ENCODE data around the gene PODXL.
"Not testable (repeated sequence)": the region's sequence is repeated elsewhere in the genome, so short reads cannot be mapped to it uniquely, and the experiment has no call there.

Gene PODXL

DNA sequence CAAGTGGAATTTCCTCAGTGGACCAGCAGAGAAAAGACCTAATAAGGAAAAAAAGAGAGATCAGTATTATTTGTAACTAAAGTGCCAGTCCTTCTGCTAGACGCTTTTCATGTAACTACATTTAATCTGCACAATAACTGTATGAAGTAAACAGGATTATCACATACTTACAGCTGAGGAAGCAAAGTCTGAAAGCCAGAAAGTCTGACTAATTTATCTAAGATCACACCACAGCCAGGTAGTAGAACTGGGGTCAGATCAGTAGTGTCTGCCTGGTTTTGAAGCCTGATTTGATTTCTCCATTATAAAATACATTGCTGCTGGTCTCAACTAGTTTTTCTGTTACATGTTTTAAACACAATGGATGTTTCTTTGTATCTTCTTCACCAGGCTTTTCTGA lies 69.2 kb downstream of the PODXL start:
- DNase-seq, result no peak

DNA sequence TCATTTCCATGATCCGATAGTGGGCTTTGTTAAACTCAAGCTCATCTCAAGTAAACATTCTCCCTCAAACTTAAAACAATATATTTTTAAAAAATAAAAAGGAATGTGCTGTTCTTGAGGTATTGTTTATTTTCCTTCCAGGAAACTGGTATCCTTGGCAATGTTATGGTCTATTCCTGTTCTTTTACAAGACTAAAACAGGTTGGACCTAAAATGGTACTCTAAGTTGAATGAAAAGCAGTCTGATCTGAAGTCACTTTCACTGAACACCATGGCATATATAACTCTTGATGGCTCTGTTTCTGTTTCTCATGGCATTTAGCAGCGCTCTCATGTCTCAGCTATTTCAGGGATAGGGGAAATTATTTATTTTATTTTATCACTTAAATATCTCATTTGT lies 70.1 kb downstream of the PODXL start:
- no peak for DNase-seq

DNA sequence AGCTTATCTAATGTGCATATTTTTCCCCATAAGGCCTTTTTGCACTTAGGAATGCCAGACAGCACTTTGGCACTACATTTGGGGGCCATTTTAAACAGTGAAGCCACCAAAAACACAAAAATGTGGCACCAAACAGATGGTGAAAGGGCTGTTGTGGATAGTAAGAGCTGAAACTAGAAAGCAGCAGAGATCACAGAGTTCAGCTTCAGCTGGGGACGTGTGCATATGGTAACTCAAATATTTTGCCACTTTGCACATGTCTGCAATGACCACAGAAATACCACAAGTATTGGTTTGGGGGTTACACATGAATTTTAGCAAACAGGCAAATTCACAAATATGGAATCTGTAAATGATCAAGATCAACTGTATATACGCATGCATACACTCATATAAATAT lies 72.8 kb downstream of the PODXL start:
- DNase-seq, result no peak

DNA sequence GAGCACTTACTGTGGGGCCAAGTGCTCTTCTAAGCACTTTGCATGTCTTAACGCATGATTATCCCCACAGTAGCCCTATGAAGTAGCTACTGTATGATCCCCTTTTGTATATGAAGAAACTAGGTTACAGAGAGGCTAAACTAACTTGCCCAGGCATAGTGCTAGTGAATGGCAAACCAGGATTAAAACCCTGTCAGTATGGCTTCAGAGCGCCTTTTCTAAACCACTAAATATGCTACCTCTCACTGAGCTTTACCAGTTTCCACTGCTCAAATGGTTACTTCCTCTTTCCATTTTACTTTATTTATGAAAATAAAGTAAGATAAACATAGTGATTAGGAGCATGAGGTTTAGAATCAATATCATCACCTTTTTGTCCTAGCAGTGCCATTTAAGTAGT lies 73.6 kb downstream of the PODXL start:
- no peak for DNase-seq

DNA sequence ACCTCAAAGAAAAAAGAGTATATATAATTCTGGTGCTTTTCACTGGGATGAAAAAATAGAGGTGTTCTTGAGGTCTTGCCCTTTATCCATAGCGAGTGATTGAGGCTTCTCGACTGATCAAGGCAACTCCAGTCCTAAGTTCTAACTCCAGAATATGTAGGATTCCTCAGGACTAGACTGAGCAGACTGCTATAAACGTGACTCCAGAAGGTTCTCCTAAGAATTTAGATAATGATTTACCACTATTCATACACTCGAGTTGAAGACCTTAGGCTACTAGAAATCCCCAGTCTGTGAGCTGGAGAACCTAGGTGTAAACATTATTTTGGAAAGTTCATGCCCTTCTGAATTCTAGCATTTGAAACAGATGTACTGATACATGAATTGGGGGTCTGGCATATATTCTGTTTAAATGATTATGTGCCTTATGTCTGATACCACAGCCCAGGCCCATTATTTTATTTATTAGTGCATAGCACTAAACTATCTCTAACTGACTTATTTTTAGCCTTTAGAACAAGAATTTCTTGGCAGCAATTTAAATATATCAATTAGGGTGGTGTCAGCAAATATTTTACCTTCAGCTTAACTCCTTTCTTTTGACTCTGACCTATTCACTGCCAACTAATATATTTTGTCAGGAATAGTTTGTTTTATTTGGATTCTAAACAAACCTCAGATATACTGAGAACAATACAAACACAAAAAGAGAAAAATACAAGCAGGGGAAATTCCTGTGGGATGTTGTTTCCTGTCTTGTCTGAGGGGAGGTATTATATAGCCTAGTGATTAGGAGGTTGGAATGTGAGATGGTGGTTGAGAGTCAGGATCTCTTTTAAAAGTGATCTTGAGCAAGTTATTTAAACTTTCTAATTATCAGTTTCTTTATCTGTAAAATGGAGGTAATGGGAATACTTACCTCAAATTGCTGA lies 75.8 kb downstream of the PODXL start:
- no peak for DNase-seq

DNA sequence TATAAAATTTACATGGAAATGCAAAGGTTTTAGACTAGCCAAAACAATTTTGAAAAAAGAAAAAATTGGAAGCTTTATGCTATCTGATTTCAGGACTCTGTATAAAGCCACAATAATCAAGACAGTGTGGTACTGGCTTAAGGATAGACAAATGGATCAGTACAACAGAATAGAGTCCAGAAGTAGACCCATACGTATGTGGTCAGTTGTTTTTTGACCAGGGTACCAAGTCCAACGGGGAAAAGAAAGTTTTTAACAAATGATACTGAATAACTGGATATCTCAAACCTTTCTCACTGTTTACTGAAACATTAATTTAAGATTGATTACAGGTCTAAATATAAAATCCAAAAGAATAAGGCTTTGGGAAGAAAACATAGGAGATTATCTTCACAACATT lies 79.7 kb downstream of the PODXL start:
- DNase-seq, result no peak

DNA sequence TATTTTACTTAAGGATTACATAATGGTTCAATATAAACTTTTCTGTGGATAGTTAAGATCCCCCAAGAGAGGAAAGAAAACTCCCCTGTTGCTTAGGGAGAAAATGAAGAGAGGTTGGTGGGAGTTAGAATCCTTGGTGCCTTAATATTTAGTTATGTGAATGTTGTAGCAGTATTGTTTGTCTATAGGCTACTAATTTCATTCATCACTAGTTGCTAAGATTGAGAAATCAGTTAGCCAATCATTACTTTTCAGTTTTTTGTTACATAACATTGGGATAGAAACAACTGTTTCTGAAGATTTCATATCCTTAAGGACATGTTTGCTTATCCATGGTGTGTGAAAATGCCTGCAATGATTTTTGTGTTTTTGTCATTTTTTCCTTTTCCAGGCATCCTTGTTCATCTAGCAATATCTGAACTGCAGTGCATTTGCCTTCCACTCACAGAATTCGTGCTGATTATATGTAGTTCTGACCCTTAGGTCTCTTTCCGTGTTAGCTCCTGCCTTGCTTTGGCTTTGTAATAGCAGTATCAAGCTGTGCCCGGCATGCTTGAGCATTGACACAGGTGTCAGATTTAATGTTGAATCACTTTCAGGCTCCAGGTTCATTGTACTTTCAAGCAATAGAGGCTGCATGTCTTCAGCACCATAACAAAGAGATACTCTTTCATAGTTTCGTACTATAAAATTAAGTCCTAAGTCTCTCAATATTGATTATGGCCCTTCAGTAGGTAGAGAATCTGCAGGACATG lies 85.0 kb downstream of the PODXL start:
- no peak for DNase-seq

DNA sequence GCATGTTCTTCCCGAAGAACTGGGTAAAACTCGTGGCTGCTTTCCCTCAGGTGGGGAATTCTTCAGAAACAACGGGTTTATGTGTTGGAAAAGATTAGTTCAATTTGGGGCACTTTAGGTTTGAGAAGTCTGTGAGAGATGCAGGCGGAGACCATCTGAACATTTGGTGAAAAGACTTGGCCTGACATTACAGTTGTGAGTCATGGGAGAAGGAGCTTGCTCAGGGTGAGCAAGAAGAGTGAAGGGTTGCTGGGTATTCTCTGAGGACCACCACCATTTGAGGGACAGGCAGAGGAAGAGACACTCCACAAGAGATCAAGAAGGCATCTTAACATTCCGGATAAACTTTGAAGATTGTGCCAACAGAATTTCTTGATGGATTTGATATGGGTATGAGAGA lies 88.6 kb downstream of the PODXL start:
- no peak for DNase-seq

DNA sequence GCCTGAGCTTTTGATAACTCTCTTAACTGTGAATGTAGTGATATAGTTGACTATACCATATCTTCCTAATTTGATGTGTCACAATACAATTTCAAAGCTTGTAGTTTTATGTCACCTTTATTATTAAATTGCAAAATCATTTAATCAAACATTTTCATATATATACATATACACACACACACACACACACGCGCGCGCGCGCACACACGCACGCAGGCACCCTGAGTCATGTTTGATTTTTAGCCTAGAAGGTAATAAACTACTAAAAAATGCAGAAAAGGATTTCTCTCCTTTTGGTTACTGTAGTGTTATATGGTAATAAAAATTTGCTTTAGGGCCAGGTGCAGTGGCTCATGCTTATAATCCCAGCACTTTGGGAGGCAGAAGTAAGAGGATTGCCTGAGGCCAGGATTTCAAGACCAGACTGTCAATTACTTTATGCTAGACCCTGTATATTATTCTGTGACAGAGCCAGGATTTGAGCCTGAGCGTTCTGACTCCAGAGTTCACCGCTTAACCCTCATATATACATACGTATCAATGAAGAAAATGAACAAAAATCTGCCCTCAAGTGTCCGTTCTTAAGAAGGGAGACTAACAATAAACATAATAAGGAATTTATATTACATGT lies 89.6 kb downstream of the PODXL start:
- no peak for DNase-seq

DNA sequence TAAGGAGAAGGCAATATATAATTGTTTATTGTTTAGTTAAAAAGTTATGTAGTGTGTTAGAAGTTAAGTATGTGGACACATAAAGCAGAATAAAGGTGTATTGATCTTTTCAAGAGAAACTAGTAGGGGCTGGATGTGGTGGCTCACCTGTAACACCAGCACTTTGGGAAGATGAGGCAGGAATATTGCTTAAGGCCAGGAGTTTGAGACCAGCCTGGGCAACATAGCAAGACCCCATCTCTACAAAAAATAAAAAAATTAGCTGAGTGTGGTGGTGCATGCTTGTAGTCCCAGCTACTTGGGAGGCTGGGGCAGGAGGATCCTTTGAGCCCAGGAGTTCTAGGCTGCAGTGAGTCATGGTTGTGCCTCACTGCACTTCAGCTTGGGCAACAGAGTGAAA lies 93.7 kb downstream of the PODXL start:
- not testable (repeated sequence) for DNase-seq

DNA sequence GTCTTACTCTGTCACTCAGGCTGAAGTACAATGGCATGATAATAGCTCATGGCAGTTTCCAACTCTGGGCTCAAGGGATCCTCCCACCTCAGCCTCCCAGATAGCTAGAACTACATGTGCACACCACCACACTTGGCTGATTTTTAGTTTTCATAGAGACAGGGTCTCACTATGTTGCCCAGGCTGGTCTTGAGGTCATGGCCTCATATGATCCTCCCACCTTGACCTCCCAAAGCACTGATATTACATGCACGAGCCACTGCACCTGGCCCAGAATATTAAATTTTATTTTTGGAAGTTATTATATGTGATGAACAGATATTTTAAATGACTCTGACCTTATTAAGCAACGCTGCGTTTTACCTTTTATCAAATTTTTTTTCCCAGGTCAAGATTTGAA lies 94.4 kb downstream of the PODXL start:
- DNase-seq, result no peak

DNA sequence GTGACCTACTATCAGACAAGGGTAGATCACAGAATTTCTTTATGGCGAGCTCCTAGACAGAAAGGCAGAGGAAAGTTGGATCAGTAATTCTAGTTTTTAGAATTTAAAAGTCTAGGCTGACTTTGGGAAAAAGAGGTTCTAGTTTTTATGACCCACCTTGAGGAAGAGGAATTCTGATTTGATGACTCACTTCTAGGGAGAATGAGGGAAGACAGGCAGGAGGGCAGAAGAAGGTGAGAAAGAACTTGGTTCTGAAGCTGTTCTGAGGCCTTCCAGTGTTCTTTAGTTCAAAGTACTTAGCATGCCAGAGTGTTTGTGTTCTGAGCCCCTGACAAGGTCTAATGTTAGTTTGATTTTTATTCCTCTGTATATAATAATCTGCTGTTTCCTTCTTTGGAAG lies 97.2 kb downstream of the PODXL start:
- DNase-seq, result no peak

DNA sequence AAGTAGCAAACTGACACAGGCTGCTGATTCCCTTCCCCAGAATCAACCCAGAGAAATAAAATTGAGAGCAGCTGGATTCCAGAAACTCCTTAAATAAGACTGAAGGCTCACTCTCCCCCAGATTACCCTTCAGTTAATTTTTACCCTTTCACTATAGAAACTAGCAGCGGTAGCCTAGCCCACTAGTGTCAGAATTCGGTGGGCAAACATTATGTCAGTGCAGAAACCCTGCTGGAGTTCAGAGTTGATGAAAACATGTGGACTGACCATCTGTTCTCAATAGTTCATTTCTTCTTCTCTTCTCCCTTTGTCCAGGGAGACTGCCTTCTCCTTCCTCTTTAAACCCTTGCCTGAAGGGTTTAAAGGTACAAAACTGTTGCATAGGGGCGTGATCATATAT lies 100.1 kb downstream of the PODXL start:
- DNase-seq, result no peak

DNA sequence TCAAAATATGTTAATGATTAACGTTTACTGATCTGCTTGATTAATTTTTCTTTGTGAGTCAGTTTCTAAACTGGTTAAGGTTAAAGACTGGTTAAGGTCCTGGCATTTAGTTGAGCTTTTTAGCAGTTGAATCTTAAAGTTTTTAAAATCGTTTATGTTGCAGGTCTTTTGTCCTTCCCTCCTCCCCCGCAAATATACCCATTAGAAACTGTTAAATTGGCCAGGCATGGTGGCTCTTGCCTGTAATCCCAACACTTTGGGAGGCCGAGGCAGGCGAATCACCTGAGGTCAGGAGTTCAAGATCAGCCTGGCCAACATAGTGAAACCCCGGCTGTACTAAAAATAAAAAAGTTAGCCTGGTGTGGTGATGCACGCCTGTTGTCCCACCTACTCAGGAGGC lies 100.9 kb downstream of the PODXL start:
- no peak for DNase-seq

DNA sequence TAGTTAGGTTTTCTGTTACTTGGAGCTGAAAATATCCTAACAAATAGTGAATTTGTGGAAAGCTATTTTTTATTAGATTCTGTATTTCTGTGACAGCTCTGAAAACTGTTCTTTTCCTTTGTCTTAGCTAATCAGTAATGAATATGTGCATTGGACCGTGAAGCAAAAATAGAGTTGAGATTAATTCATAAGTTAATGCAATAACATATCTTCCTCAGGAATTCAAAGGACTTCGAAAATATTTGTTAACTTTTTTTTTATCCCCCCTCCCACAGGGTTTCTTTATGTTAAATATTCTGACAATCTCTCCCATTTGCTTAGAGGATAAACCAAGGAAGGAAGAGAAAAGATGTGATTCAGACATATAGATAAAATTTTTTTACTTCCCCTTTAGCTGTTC lies 101.4 kb downstream of the PODXL start:
- DNase-seq, result no peak

DNA sequence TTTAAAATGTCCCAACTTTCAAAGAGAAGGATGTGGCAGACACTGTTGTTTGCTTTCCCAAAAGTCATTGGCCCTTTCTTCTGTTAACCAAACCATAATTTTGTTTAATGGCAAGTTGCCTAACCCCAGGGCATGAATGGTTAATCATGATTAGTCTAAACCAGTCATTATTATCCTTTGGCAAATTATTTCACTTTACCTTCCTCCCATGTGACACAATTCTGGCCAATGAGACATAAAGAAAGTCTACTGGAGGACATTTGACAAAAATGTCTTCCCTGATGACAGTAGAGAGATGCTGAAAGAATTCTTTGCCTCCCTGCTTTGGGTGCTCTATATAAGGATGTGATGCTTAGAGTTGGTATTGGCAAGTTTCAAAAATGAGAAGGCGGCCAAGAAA lies 101.9 kb downstream of the PODXL start:
- DNase-seq, result no peak

All from activated T-cell treated with anti-CD3 and anti-CD28 coated beads, Interleukin-2, amount 50 U/mL, for 1 hour (primary cell).